Measurements from ENCODE around the gene PKN2. TPM values are rescaled to one million over a fixed set of nuclear protein-coding genes. Genes with fewer than 3 reads are reported as not detected.
"Not testable (repeated sequence)": the region's sequence is repeated elsewhere in the genome, so short reads cannot be mapped to it uniquely, and the experiment has no call there.

The PKN2 gene
- total RNA-seq, 1 donor from 2014 or later = 72.8 TPM

DNA sequence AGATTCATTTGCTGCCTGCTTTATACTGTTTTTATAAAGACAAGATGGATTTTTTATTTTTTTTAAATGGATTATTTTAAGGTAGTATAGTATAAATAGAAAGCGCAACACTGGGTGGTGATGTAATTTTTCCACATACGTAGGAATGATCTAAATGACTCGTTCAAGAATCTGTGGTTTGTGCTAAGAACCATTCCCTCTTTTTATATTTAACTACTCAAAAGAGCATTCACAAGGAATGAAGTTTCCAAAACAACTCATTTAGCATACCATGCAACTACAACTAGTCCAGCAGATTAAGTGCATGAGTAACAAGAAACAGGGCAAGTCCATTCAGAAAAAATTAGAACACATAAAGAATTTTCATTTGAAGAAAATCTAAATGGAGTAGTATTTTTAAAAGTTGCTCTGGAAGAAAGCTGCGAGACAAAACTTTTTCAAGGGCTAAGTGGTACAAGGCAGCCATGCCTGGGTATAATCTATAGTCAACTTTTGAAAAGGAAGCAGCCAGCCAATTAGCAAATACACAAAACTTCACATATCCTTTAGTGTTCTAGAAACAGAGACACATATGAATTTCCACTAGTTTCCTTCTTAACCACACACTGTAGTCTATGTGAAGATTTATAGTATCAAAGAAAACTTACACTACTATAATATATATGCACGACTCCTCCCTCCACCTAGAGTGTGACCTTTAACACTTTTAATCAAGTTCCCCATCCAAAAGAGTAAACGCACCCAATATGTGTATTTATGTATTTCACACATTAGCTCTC is 183.9 kb downstream of the PKN2 start:
- H3K4me3 Mint-ChIP-seq (ENCODE audit: low read depth) = no peak overlapping the region
- no peaks in the 10 kb centered on the region for H3K9me3 Mint-ChIP-seq (ENCODE audit: low read depth)
- TF ChIP-seq, protein P1, sequence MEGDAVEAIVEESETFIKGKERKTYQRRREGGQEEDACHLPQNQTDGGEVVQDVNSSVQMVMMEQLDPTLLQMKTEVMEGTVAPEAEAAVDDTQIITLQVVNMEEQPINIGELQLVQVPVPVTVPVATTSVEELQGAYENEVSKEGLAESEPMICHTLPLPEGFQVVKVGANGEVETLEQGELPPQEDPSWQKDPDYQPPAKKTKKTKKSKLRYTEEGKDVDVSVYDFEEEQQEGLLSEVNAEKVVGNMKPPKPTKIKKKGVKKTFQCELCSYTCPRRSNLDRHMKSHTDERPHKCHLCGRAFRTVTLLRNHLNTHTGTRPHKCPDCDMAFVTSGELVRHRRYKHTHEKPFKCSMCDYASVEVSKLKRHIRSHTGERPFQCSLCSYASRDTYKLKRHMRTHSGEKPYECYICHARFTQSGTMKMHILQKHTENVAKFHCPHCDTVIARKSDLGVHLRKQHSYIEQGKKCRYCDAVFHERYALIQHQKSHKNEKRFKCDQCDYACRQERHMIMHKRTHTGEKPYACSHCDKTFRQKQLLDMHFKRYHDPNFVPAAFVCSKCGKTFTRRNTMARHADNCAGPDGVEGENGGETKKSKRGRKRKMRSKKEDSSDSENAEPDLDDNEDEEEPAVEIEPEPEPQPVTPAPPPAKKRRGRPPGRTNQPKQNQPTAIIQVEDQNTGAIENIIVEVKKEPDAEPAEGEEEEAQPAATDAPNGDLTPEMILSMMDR (IDR thresholded peaks at IDR 0.05; ENCODE audit: unreplicated experiment) = no peak
- H3K36me3 Mint-ChIP-seq (ENCODE audit: insufficient read depth) = peaks cover 11% of the 10 kb centered on the region
- peaks cover 3% of the 10 kb centered on the region for H3K4me1 Mint-ChIP-seq (ENCODE audit: low read depth)
- H3K27me3 Mint-ChIP-seq = no peaks in the 10 kb centered on the region
- no peak for DNase-seq (ENCODE audit: low spot score, unreplicated experiment)
- H3K27ac Mint-ChIP-seq = no peak overlapping the region

- DNase-seq (ENCODE audit: low spot score, unreplicated experiment); H3K4me3 Mint-ChIP-seq (ENCODE audit: low read depth); H3K27ac Mint-ChIP-seq; H3K4me1 Mint-ChIP-seq (ENCODE audit: low read depth); H3K27me3 Mint-ChIP-seq; H3K9me3 Mint-ChIP-seq (ENCODE audit: low read depth); H3K36me3 Mint-ChIP-seq (ENCODE audit: insufficient read depth): not testable (repeated sequence)
These were observed 185.6 kb downstream of the PKN2 start for GRCh38 chr1:88869644-88870043.

DNA sequence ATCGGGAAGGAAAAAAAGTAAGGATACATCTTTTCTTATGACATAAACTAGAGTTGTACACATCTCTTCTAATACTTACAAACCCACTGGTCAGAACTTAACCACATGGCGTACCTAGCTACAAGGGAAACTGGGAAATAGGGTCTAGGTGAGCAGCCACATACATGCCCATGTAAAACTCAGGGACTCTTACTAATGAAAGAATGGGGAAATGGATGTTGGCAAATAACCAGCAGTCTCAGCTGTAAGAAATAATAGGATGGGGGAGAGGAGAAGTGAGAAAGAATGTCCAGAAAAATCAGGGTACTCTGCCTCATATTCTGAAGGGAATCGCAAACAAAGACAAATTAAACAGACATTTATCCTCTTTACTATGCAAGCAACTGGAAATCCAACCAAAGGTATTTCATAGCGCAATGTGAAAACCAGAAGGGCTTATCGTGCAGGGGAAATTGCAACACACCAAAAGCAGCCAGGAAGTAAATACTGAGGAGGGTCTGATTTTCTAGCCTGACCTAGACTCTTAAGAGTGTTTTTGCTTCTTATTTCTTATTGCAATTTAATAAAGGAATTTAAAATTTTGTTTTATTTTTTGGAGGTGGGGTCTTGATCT is 189.8 kb downstream of the PKN2 start:
- Mint-ChIP-seq H3K4me1 (ENCODE audit: low read depth) (peaks cover 4% of the 10 kb centered on the region), H3K27ac (no peak overlapping the region), H3K4me3 (ENCODE audit: low read depth) (no peak overlapping the region), H3K27me3 (no peaks in the 10 kb centered on the region), H3K9me3 (ENCODE audit: low read depth) (no peaks in the 10 kb centered on the region), H3K36me3 (ENCODE audit: insufficient read depth) (peaks cover 5% of the 10 kb centered on the region)
- DNase-seq (ENCODE audit: low spot score, unreplicated experiment) = no peak
- TF ChIP-seq, protein P1 (IDR thresholded peaks at IDR 0.05; ENCODE audit: unreplicated experiment) = no peak

- no peaks in the 10 kb centered on the region for H3K27me3 Mint-ChIP-seq
- no peak overlapping the region for H3K27ac Mint-ChIP-seq
- no peak overlapping the region for H3K4me3 Mint-ChIP-seq (ENCODE audit: low read depth)
These were observed 191.5 kb downstream of the PKN2 start for GRCh38 chr1:88875595-88875994.

GRCh38 chr1:88876573-88877365 is 192.7 kb downstream of the PKN2 start:
- TF ChIP-seq, protein P1 (IDR thresholded peaks at IDR 0.05; ENCODE audit: unreplicated experiment) = no peak
- Mint-ChIP-seq H3K4me1 (ENCODE audit: low read depth) (peaks cover 4% of the 10 kb centered on the region), H3K36me3 (ENCODE audit: insufficient read depth) (peaks cover 3% of the 10 kb centered on the region), H3K9me3 (ENCODE audit: low read depth) (no peaks in the 10 kb centered on the region), H3K27ac (no peak overlapping the region), H3K4me3 (ENCODE audit: low read depth) (no peak overlapping the region), H3K27me3 (no peaks in the 10 kb centered on the region)
- no peak for DNase-seq (ENCODE audit: low spot score, unreplicated experiment)

More at GRCh38 chr1:88875595-88875994, 191.5 kb downstream of the PKN2 start:
- Mint-ChIP-seq H3K4me1 (ENCODE audit: low read depth) (peaks cover 4% of the 10 kb centered on the region), H3K9me3 (ENCODE audit: low read depth) (no peaks in the 10 kb centered on the region), H3K36me3 (ENCODE audit: insufficient read depth) (peaks cover 3% of the 10 kb centered on the region)
- DNase-seq (ENCODE audit: low spot score, unreplicated experiment) = no peak
- TF ChIP-seq, protein P1 (IDR thresholded peaks at IDR 0.05; ENCODE audit: unreplicated experiment) = no peak
